Stimulated activated CD4-positive, alpha-beta T cell treated with anti-CD3 and anti-CD28 coated beads, Interleukin-15, amount 100 ng/mL, for 48 hours (primary cell): Measurements from ENCODE around the gene CHMP6.

Experiments
- DNase-seq, 2 donors: peaks; one replicate each; pipeline ENCODE4 v3.0.0-alpha.2; 2020; ENCODE audit warnings: low read depth in 2 of 2

CHMP6 gene

GRCh38 chr17:80992077-80992947, 671 bp downstream of the CHMP6 start:
- DNase-seq: no peak

GRCh38 chr17:80992948-80993624, 1.4 kb downstream of the CHMP6 start:
- DNase-seq: no peak

GRCh38 chr17:80995131-80995530, 3.5 kb downstream of the CHMP6 start:
- DNase-seq: no peak

GRCh38 chr17:80996422-80997305, 5.0 kb downstream of the CHMP6 start:
- no peak for DNase-seq

GRCh38 chr17:80997424-80998117, 5.9 kb downstream of the CHMP6 start:
- DNase-seq: no peak

GRCh38 chr17:80998118-80998747, 6.6 kb downstream of the CHMP6 start:
- no peak for DNase-seq

- DNase-seq: no peak
These were observed 7.3 kb downstream of the CHMP6 start for GRCh38 chr17:80998748-80999535.

- DNase-seq: no peak
These were observed 8.1 kb downstream of the CHMP6 start for GRCh38 chr17:80999536-81000333.

GRCh38 chr17:81000334-81000630, 8.6 kb downstream of the CHMP6 start:
- no peak for DNase-seq

GRCh38 chr17:81000631-81001357, 9.2 kb downstream of the CHMP6 start:
- no peak for DNase-seq

GRCh38 chr17:81002013-81002384, 10.4 kb downstream of the CHMP6 start:
- DNase-seq: no peak

GRCh38 chr17:81002409-81003361, 11.0 kb downstream of the CHMP6 start:
- DNase-seq: no peak

- DNase-seq: no peak
These were observed 12.3 kb downstream of the CHMP6 start for GRCh38 chr17:81003711-81004475.

GRCh38 chr17:81006891-81007290, 15.2 kb downstream of the CHMP6 start:
- DNase-seq: no peak

- no peak for DNase-seq
These were observed 16.5 kb downstream of the CHMP6 start for GRCh38 chr17:81008140-81008539.

- DNase-seq: no peak
These were observed 17.5 kb downstream of the CHMP6 start for GRCh38 chr17:81009136-81009535.

- DNase-seq: no peak
These were observed 19.3 kb downstream of the CHMP6 start for GRCh38 chr17:81010935-81011334.
